ENCODE results near the gene IQCN.

Gene IQCN

DNA sequence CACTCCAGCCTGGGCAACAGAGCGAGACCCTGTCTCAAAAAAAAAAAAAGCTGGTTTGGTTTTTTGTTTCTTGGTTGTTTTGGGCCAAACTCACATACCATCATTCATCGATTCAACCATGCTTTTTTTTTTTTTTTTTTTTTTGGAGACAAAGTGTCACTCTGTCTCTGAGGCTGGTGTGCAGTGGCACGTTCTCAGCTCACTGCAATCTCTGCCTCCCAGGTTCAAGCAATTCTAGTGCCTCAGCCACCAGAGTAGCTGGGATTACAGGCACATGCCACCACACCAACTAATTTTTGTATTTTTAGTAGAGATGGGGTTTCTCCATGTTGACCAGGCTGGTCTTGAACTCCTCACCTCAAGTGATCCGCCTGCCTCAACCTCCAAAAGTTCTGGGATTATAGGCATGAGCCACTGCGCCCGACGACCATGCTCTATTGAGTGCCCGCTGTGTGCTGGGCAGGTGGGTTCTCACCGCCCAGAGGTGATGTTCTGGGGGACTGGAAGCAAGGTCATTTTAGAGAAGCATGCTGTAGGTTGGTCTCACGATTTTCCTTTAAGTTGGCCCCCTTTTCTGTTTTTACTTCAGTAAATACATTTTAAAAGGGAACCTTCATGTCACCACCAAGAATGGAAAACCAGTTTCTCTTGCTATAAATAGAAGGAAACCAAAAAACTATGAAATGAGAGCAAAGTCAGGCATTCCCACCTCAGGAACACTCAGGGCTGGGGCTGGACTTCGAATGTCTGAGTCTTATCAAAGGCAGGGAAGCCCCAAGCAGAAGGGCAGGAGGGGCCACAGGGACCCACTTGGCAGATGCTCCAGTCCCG is 15.4 kb upstream of the IQCN start:
- in situ Hi-C loops (cut with MboI; ENCODE audit: low sequenced_read_pairs) = no loop called here

DNA sequence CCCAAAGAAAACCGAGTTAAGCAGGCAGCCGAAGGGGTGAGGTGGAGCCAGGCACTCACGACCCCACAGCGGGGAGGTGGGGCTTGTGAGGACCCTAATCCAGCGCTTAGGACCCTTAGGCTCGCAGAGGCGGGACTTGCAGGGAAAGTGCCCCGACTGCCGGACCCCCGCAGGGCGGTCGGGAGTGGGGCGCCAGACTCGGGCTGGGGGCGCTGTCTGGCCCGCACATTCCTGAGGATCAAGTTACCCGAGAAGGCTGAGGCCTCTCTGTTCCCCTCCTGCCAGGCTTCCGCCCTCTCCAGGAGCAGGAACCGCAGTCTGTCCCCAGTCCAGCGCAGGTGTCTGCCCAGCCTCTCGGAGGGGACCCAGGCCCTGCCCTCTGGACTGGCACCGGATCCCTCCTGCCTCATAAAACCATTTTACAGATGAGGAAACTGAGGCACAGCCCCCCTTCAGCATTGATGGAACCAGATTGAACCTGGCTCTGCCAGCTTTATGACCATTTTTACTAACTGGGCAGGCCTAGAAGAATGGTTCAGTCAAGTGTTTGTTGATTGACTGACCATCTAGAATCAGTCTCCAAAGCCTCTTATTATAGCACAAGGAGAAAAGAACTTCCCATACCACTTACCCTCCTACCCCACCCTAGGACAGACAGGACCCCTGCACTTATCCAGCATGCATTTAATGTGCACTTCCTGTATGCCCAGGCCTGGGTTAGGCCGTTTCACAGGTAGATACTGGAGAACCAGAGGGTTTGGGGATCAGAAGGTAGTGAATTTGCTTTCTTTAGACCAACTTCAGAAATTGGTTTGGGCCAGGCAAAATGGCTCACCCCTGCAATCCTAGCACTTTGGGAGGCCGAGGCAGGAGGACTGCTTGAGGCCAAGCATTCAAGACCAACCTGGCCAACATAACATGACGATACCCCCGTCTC is 13.9 kb upstream of the IQCN start:
- in situ Hi-C loops (cut with MboI; ENCODE audit: low sequenced_read_pairs) = no loop called here

GRCh38 chr19:18286973-18287635 is 12.9 kb upstream of the IQCN start:
- in situ Hi-C loops (cut with MboI; ENCODE audit: low sequenced_read_pairs) = no loop called here

- in situ Hi-C loops (cut with MboI; ENCODE audit: low sequenced_read_pairs) = no loop called here
Observed at GRCh38 chr19:18284712-18285360, 10.6 kb upstream of the IQCN start.

DNA sequence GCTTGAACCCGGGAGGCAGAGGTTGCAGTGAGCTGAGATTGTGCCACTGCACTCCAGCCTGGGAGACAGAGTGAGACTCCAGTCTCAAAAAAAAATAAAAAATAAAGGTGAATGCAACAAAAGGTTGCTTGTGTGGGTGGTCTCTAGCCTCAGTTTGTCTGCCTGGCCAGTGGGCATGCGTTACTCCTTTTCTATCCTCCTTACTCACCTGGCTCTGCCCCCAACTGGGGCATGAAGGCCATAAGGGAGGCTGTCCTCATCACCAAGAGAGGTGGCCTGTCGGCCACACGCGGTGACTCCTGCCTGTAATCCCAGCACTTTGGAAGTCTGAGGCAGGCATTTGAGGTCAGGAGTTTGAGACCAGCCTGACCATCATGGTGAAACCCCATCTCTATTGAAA is 9.1 kb upstream of the IQCN start:
- in situ Hi-C loops (cut with MboI; ENCODE audit: low sequenced_read_pairs) = no loop called here

GRCh38 chr19:18282788-18283141 is 8.5 kb upstream of the IQCN start:
- in situ Hi-C loops (cut with MboI; ENCODE audit: low sequenced_read_pairs) = no loop called here

GRCh38 chr19:18282021-18282787 is 8.0 kb upstream of the IQCN start:
- in situ Hi-C loops (cut with MboI; ENCODE audit: low sequenced_read_pairs) = no loop called here

DNA sequence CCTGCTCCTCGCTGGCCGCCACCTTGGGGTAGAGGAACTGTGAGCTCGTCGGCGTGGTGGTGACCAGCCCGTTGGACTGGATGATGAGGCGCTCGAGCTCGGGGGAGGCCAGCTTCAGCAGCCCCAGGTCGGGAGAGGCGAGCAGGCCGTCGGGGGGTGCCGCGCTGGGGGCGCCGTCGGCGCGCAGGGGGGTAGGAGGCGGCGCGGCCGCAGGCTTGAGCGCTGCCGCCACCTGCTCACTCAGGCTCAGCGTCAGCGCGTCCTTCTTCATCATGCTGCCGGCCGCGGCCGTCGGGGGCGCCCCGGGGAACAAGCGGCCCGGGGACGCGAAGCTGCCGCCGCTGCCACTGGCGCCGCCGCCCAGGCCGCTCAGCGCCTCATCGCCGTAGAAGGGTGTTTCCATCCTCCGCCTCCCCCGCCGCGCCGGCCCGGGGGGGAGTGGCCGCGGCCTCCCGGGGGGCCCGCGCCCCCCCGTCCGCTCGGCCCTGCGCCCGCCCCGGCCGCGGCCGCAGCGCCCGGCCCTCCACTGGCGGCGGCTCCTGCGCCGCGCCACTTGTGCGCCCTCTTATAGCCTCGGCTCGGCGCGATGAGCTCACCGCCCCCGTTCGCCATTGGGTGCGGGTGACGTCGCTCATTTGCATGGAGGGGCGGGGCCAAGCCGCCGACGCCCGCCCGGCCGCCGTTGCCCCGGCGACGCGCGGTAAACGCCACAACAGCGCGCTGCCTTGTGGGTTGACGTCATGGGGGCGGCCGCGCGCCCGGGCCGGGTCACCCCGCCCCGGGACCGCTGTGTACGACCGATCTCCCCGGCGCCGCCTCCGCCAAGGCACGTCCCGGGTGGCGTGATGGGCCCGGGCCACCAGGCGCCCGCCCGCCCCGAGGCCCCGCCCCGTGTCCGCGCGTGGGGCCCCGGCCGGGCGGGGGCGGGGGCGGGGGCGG is 7.1 kb upstream of the IQCN start, which contains the start of gene JUND:
JUND (minus strand) TSS at position 541 of the 939 bp plus-strand sequence; CDS start at position 403, 138 bp downstream.
- in situ Hi-C loops (cut with MboI; ENCODE audit: low sequenced_read_pairs) = no loop called here

DNA sequence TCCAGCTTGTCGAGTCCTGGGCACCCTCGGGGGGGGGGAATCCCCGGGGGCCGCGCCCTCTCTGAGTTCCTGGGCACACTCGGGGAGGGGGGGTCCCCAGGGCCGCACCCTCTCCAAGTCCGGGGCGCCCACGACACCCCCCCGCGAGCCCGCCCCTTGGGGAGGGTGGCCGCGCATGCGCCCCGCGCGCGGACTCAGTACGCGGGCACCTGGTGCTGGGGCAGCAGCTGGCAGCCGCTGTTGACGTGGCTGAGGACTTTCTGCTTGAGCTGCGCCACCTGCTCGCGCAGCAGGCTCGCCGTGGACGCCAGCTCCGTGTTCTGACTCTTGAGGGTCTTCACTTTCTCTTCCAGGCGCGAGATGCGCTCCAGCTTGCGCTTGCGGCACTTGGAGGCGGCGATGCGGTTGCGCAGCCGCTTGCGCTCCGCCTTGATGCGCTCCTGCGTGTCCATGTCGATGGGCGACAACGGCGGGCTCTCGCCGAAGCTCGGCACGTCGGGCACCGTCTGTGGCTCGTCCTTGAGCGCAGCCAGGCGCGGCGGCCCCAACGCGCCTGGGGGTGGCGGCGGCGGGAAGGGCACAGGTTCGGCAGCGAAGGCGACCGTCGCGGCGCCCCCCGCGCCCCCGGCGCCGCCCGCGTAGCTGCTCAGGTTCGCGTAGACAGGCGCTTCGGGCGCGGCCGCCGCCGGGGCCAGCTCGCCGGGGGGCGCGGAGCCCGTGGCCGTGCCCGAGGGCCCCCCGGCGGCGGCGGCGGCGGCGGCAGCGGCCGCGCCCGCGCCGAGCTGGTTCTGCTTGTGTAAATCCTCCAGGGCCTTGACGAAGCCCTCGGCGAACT is 6.2 kb upstream of the IQCN start:
- in situ Hi-C loops (cut with MboI; ENCODE audit: low sequenced_read_pairs) = no loop called here

DNA sequence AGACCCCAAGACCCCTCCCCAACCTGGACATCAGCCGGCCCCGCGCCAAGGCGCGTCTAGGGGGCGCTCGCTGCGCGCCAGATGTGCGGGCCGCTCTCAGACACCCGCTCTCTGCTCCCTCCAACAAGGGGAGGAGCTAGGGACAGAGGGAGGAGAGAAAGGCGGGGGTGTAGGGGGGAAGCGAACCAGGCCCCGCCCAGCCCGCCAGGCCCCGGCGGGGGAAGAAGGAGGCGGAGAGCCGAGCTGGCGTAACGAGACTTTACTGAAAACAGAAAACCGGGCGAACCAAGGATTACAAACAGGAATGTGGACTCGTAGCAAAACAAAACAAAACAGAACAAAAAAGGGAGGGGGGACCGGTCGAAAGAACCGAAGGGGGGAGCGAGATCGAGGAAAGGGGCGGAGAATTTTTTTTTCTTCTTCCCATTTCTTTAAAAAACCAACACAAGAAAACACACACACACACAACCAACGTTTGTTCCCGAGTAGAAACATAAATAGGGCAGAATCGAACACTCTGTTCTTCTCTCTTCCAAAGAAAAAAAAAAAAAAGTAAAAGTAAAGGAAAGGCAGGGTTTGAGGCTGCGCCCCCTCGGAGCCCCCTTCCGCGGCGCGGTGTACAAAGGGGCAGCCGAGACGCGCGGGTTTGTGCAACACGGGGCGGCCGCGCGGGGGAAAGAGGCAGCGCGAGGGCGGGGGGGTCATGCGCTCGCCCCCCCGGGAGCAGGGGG is 5.4 kb upstream of the IQCN start:
- in situ Hi-C loops (cut with MboI; ENCODE audit: low sequenced_read_pairs) = loop anchor here (5.0 to 10.0 kb wide), 2 partner anchors 43 to 125 kb away; partner anchors contain the start of gene LSM4

DNA sequence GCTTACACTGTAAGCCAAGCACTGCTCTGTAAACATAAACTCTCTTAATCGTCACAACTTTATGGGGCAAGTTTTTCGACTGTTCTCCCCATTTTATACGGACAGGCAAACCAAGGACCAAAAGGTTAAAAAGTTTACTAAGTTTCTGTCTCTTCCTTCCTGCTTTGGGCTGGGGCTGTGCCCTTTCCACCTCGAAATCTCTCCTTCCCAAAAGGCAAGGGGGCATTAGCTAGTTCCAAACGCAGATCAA is 4.9 kb upstream of the IQCN start:
- in situ Hi-C loops (cut with MboI; ENCODE audit: low sequenced_read_pairs) = loop anchor here (5.0 to 10.0 kb wide), 2 partner anchors 43 to 126 kb away; partner anchors contain the start of gene LSM4

GRCh38 chr19:18278521-18279265 is 4.4 kb upstream of the IQCN start:
- in situ Hi-C loops (cut with MboI; ENCODE audit: low sequenced_read_pairs) = loop anchor here (5.0 to 10.0 kb wide), 2 partner anchors 44 to 126 kb away; partner anchors contain the start of gene LSM4

GRCh38 chr19:18274781-18275356 is 617 bp upstream of the IQCN start:
- in situ Hi-C loops (cut with MboI; ENCODE audit: low sequenced_read_pairs) = loop anchor here (5.0 to 10.0 kb wide), 2 partner anchors 47 to 130 kb away; partner anchors contain the start of gene LSM4

DNA sequence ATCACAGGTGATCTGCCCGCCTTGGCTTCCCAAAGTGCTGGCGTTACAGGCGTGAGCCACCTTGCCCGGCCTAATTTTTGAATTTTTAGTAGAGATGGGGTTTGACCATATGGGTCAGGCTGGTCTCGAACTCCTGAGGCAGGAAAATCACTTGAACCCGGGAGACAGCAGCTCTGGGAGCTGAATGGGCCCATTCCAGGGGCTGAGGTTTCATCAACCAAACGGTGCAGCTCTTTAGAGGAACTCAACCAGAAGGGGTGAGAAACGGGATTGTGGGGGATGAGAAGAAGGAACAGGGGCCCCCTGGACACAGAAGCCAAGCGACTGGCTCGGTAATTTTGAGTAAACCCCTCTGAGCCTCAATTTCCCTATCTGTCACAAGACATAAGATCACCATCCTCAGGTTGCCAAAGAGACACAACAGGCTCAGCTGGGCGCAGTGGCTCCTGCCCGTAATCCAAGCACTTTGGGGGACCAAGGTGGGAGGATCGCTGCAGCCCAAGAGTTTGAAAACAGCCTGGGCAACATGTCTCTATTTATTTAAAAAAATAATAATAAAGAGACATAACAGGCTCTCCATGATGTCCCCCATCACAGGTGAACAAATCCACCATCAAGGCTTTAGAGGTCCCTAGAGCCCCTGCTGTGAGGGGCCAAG is 562 bp downstream of the IQCN start:
- in situ Hi-C loops (cut with MboI; ENCODE audit: low sequenced_read_pairs) = loop anchor here (10.0 kb wide), 1 partner anchor 131 kb away; no protein-coding TSS in a partner anchor

- in situ Hi-C loops (cut with MboI; ENCODE audit: low sequenced_read_pairs) = loop anchor here (10.0 kb wide), 1 partner anchor 133 kb away; no protein-coding TSS in a partner anchor
Observed at GRCh38 chr19:18271433-18271841, 2.8 kb downstream of the IQCN start.

Measured in HL-60/S4 (cell line).